Neural progenitor cell (in vitro differentiated cells): Measurements from ENCODE around the gene AGBL4. TPM values are rescaled to one million over a fixed set of nuclear protein-coding genes. Genes with fewer than 3 reads are reported as not detected.

Source experiments
- DNase-seq: peaks from one replicate; pipeline ENCODE4 v3.0.0-alpha.2; 2016; ENCODE audit warnings: low spot score
- H2AFZ ChIP-seq: fragments of 200-600 bp; sonication (generic); replicated peaks from 2 replicates; pipeline ENCODE4 v1.6.1; 2016; ENCODE audit warnings: antibody characterized with exemption
- H3F3A ChIP-seq: fragments of 200-600 bp; sonication (generic); 2 replicates; pipeline ENCODE4 v1.6.1; 2016; ENCODE audit warnings: antibody characterized with exemption, low read depth
- H3K27ac ChIP-seq: fragments of 200-600 bp; sonication (generic); 2 replicates; pipeline ENCODE4 v1.5.1; 2016; ENCODE audit warnings: mild to moderate bottlenecking
- H3K27me3 ChIP-seq: fragments of 200-600 bp; sonication (generic); 2 replicates; pipeline ENCODE4 v1.6.1; 2016; ENCODE audit warnings: mild to moderate bottlenecking, moderate library complexity
- H3K36me3 ChIP-seq: fragments of 200-600 bp; sonication (generic); 2 replicates; pipeline ENCODE4 v1.5.1; 2016
- H3K4me1 ChIP-seq: fragments of 200-600 bp; sonication (generic); 2 replicates; pipeline ENCODE4 v1.6.1; 2016; ENCODE audit warnings: mixed run types
- H3K4me2 ChIP-seq: fragments of 200-600 bp; sonication (generic); 2 replicates; pipeline ENCODE4 v1.6.1; 2016
- H3K4me3 ChIP-seq: fragments of 200-600 bp; sonication (generic); 2 replicates; pipeline ENCODE4 v1.5.1; 2016
- H3K79me2 ChIP-seq: fragments of 200-600 bp; sonication (generic); 2 replicates; pipeline ENCODE4 v1.6.1; 2016; ENCODE audit warnings: low read depth
- H3K9ac ChIP-seq: fragments of 200-600 bp; sonication (generic); 2 replicates; pipeline ENCODE4 v1.6.1; 2016
- H3K9me3 ChIP-seq: fragments of 200-600 bp; sonication (generic); 2 replicates; pipeline ENCODE4 v1.5.1; 2016; ENCODE audit warnings: low read depth
- H4K20me1 ChIP-seq: fragments of 200-600 bp; sonication (generic); 2 replicates; pipeline ENCODE4 v1.6.1; 2016; ENCODE audit warnings: low read depth
- H3K27ac Mint-ChIP-seq: 3 replicates; pipeline ENCODE4 v1.8.0; 2021; ENCODE audit warnings: mixed read lengths
- H3K27me3 Mint-ChIP-seq: 2 replicates; pipeline ENCODE4 v1.8.0; 2022; ENCODE audit warnings: low read depth, mild to moderate bottlenecking, inconsistent platforms, moderate library complexity, mixed read lengths; ENCODE audit not compliant: insufficient read depth
- H3K36me3 Mint-ChIP-seq: 3 replicates; pipeline ENCODE4 v1.8.0; 2021; ENCODE audit warnings: mixed read lengths
- H3K4me1 Mint-ChIP-seq: 3 replicates; pipeline ENCODE4 v1.8.0; 2021; ENCODE audit warnings: mixed read lengths
- H3K4me3 Mint-ChIP-seq: 3 replicates; pipeline ENCODE4 v1.8.0; 2021; ENCODE audit warnings: mild to moderate bottlenecking, moderate library complexity, mixed read lengths
- H3K9me3 Mint-ChIP-seq: 3 replicates; pipeline ENCODE4 v1.8.0; 2020; ENCODE audit warnings: mixed read lengths
- EZH2 ChIP-seq: fragments of 200-600 bp; sonication (generic); IDR thresholded peaks from 2 replicates; pipeline ENCODE4 v1.6.1; 2017; ENCODE audit warnings: antibody characterized with exemption, mild to moderate bottlenecking, moderate library complexity
- EZH2phosphoT487 ChIP-seq: fragments of 200-600 bp; sonication (generic); IDR thresholded peaks from 2 replicates; pipeline ENCODE4 v1.6.1; 2017; ENCODE audit warnings: antibody characterized with exemption
- total RNA-seq: library from RNA; depleted of rRNA; stranded (reverse); fragments of >200 nt; gene quantifications from 2 replicates; pipeline ENCODE4 v1.2.3, GENCODE V29; 2015; ENCODE audit warnings: low replicate concordance
- TF ChIP-seq, protein P1 (sequence below): fragments of 200-600 bp; sonication (generic); IDR thresholded peaks from 2 replicates; pipeline ENCODE4 v1.5.1; 2017; ENCODE audit warnings: antibody characterized with exemption, mild to moderate bottlenecking

The AGBL4 gene
- total RNA-seq, 1 donor from 2014 or later = 1.5 TPM

DNA sequence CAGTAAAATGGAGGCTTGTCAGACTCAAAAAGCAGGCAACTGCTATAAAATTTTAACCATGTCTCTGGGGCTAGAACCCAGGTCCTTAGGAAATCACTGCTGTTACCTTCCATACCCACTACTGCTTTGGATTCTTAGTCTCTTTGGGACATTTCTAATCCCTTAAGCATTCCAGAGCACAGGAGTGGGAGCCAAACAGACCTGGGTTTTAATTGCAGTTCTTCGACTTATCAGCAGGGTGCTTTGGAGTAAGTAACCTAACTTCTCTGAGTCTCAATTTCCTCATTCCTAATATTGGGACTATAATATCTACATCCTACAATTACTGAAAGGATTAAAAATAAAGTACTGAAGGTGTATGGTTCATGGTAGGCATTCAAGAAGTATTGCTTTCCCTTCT lies 1086.0 kb downstream of the AGBL4 start:
- Histone ChIP-seq H3K27me3 (no peaks in the 10 kb centered on the region), H3K79me2 (no peaks in the 10 kb centered on the region), H4K20me1 (no peaks in the 10 kb centered on the region), H3K4me1 (no peaks in the 10 kb centered on the region), H3K27ac (no peak overlapping the region), H3K4me3 (no peak overlapping the region), H3F3A (no peaks in the 10 kb centered on the region), H3K36me3 (no peaks in the 10 kb centered on the region), H2AFZ (no peak overlapping the region), H3K9me3 (no peaks in the 10 kb centered on the region), H3K9ac (no peak overlapping the region), H3K4me2 (no peak overlapping the region)
- TF ChIP-seq EZH2phosphoT487 = no peak
- no peak for TF ChIP-seq EZH2
- TF ChIP-seq, protein P1, sequence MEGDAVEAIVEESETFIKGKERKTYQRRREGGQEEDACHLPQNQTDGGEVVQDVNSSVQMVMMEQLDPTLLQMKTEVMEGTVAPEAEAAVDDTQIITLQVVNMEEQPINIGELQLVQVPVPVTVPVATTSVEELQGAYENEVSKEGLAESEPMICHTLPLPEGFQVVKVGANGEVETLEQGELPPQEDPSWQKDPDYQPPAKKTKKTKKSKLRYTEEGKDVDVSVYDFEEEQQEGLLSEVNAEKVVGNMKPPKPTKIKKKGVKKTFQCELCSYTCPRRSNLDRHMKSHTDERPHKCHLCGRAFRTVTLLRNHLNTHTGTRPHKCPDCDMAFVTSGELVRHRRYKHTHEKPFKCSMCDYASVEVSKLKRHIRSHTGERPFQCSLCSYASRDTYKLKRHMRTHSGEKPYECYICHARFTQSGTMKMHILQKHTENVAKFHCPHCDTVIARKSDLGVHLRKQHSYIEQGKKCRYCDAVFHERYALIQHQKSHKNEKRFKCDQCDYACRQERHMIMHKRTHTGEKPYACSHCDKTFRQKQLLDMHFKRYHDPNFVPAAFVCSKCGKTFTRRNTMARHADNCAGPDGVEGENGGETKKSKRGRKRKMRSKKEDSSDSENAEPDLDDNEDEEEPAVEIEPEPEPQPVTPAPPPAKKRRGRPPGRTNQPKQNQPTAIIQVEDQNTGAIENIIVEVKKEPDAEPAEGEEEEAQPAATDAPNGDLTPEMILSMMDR = no peak
- H3K27me3 Mint-ChIP-seq = peaks cover 3% of the 10 kb centered on the region
- no peak overlapping the region for H3K27ac Mint-ChIP-seq
- no peaks in the 10 kb centered on the region for H3K9me3 Mint-ChIP-seq
- no peak overlapping the region for H3K4me3 Mint-ChIP-seq
- no peak for DNase-seq
- H3K4me1 Mint-ChIP-seq = no peaks in the 10 kb centered on the region
- no peaks in the 10 kb centered on the region for H3K36me3 Mint-ChIP-seq

DNA sequence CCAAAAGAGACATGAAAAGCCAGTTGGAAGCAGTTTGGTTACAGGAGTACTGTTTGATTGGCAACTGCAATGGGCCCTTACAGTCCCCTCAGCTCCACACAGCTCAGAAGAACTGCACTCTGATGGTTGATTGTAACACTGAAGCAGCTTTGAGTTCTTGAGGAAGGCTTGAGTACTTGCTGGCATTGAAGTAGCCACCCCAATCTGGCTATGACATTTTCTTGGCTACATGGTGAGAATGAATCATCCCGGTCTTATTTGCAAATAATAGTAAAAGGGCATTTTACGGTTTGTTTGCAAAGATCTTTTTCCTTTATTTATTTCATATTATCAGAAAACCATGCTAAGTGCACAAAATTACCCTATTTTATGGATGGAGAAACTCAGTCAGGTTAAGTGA lies 1087.3 kb downstream of the AGBL4 start:
- DNase-seq = no peak
- Histone ChIP-seq H3K27me3 (no peaks in the 10 kb centered on the region), H2AFZ (no peak overlapping the region), H3K4me3 (no peak overlapping the region), H4K20me1 (no peaks in the 10 kb centered on the region), H3K9me3 (no peaks in the 10 kb centered on the region), H3K79me2 (no peaks in the 10 kb centered on the region), H3K4me1 (no peaks in the 10 kb centered on the region), H3F3A (no peaks in the 10 kb centered on the region), H3K4me2 (no peak overlapping the region), H3K36me3 (no peaks in the 10 kb centered on the region), H3K27ac (no peak overlapping the region), H3K9ac (no peak overlapping the region)
- H3K4me1 Mint-ChIP-seq = peaks cover 7% of the 10 kb centered on the region
- no peaks in the 10 kb centered on the region for H3K36me3 Mint-ChIP-seq
- no peak for TF ChIP-seq EZH2phosphoT487
- no peak for TF ChIP-seq EZH2
- TF ChIP-seq, protein P1 = no peak
- H3K27me3 Mint-ChIP-seq = peaks cover 3% of the 10 kb centered on the region
- H3K4me3 Mint-ChIP-seq = no peak overlapping the region
- no peaks in the 10 kb centered on the region for H3K9me3 Mint-ChIP-seq
- no peak overlapping the region for H3K27ac Mint-ChIP-seq

DNA sequence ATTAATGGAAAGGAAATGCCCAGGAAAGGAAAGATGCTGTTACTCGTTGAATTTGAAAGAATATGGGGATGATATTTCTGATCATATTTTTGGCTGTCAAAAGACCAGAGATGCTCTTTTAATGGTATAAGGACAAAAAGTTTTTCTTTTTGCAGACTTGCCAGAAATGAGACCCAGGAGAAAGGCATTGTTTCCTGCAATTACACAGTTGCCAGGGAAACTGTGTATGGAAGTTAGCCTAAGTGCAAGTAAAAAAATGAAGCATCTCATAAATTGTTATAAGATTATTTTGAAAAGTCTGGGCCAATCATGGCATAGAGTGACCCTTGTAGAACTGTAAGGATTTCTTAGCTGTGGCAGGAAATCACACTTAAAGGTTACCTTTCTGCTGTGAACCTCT lies 1091.4 kb downstream of the AGBL4 start:
- Histone ChIP-seq H3K9ac (no peak overlapping the region), H3K36me3 (no peaks in the 10 kb centered on the region), H3F3A (no peaks in the 10 kb centered on the region), H3K27me3 (no peaks in the 10 kb centered on the region), H3K4me2 (no peak overlapping the region), H3K4me3 (no peak overlapping the region), H3K27ac (no peak overlapping the region), H3K79me2 (no peaks in the 10 kb centered on the region), H3K9me3 (no peaks in the 10 kb centered on the region), H4K20me1 (no peaks in the 10 kb centered on the region), H3K4me1 (no peaks in the 10 kb centered on the region), H2AFZ (no peak overlapping the region)
- no peaks in the 10 kb centered on the region for H3K36me3 Mint-ChIP-seq
- peaks cover 3% of the 10 kb centered on the region for H3K27me3 Mint-ChIP-seq
- no peak overlapping the region for H3K27ac Mint-ChIP-seq
- TF ChIP-seq EZH2 (no peak), EZH2phosphoT487 (no peak)
- TF ChIP-seq, protein P1 = no peak
- no peak overlapping the region for H3K4me3 Mint-ChIP-seq
- no peaks in the 10 kb centered on the region for H3K9me3 Mint-ChIP-seq
- H3K4me1 Mint-ChIP-seq = peaks cover 15% of the 10 kb centered on the region
- DNase-seq = no peak
